Ovary (tissue), 9 donors: Measurements from ENCODE around the gene ETV5. TPM values are rescaled to one million over a fixed set of nuclear protein-coding genes. Genes with fewer than 3 reads are reported as not detected.

Experiments
- DNase-seq, 5 donors: peaks; one replicate each; pipeline ENCODE4 v3.0.0-alpha.2; 2019 to 2020
- H3K27ac ChIP-seq, 2 donors: fragments of 200-600 bp; one replicate each; pipeline versions ENCODE4 v1.5.1 to v1.8.0; 2019 to 2022
- H3K27me3 ChIP-seq: fragments of 200-600 bp; one replicate; pipeline ENCODE4 v1.8.0; 2022
- H3K36me3 ChIP-seq: fragments of 200-600 bp; sonication (generic); one replicate; pipeline ENCODE4 v1.5.1; 2019
- H3K4me1 ChIP-seq: one replicate; pipeline ENCODE4 v1.8.1; 2013; ENCODE audit warnings: mild to moderate bottlenecking, moderate library complexity; ENCODE audit not compliant: insufficient read depth
- H3K4me3 ChIP-seq: fragments of 200-600 bp; sonication (generic); one replicate; pipeline ENCODE4 v1.5.1; 2017
- H3K9me3 ChIP-seq, 2 donors: fragments of 200-600 bp in 1 of 2; sonication (generic) in 1 of 2; one replicate each; pipeline versions ENCODE4 v1.5.1 to v1.8.1; 2013 to 2019; ENCODE audit warnings: mild to moderate bottlenecking in 1 of 2, moderate library complexity in 1 of 2
- CTCF ChIP-seq, 3 donors: fragments of 450-650 bp in 2 of 3; fragments of 200-600 bp in 1 of 3; IDR thresholded peaks; one replicate each; pipeline versions ENCODE4 v1.5.1 to v1.8.0; 2016 to 2022; ENCODE audit warnings: antibody characterized with exemption in 3 of 3, mild to moderate bottlenecking in 1 of 3
- EP300 ChIP-seq: sonication (generic); formaldehyde crosslinking; IDR thresholded peaks from one replicate; pipeline ENCODE4 v1.6.1; 2017; ENCODE audit warnings: antibody characterized with exemption
- POLR2A ChIP-seq: fragments of 450-650 bp; IDR thresholded peaks from one replicate; pipeline ENCODE4 v1.6.1; 2017; ENCODE audit warnings: antibody characterized with exemption, mild to moderate bottlenecking, moderate library complexity
- WGBS, 3 donors: extraction: QIAGEN DNeasy Blood & Tissue Kit in 1 of 3; methylation state at CpG; one replicate each; pipeline versions ENCODE4 v1.1.5 to v1.1.7; 2013 to 2017; 5-methylcytosine and 5-hydroxymethylcytosine counted together
- intact Hi-C, 4 donors: fragments of 100-400 bp; cut with DNase I; formaldehyde crosslinking; loops; one replicate each; pipeline versions ENCODE4 v1.11.0 to v1.15.1; 2022 to 2023
- polyA plus RNA-seq, 2 donors: library from polyadenylated mRNA; stranded (reverse); fragments of 200-250 nt in 1 of 2; fragments of 350-450 nt in 1 of 2; fragmentation: Illumina TruSeq in 1 of 2; extraction: RNeasy Lipid Tissue Mini Kit (QIAGEN cat#74804) in 1 of 2; gene quantifications; one replicate each; pipeline ENCODE4 v1.2.3, GENCODE V29; 2013 to 2014
- total RNA-seq, 7 donors: library from RNA; depleted of rRNA in 2 of 7; stranded (reverse); fragments of >200 nt in 2 of 7; fragmentation: NEBNext Ultra II Directional in 3 of 7; extraction: Animal tissue kit (Norgen Biotek cat#: 25700) in 3 of 7; gene quantifications; one replicate each; pipeline versions ENCODE4 v1.1.0 to v1.2.4, GENCODE V29; 2016 to 2023
- donor health status: DM: no; HTN: no; CAD: no; lungs with moderate emphysema.
- donor health status: DM: no; HTN: no; CAD: no.
- donor health status: Bipolar disorder and iron deficiency.
- donor health status: DM: yes; HTN: yes; CAD: no.
- donor health status: DM: no; HTN: no; CAD: no.
- donor health status: DM: yes; HTN: yes; CAD: no.

Gene ETV5
- total and polyA plus RNA-seq, 9 donors, result 1.8 to 20.4 (median 6.6) TPM

DNA sequence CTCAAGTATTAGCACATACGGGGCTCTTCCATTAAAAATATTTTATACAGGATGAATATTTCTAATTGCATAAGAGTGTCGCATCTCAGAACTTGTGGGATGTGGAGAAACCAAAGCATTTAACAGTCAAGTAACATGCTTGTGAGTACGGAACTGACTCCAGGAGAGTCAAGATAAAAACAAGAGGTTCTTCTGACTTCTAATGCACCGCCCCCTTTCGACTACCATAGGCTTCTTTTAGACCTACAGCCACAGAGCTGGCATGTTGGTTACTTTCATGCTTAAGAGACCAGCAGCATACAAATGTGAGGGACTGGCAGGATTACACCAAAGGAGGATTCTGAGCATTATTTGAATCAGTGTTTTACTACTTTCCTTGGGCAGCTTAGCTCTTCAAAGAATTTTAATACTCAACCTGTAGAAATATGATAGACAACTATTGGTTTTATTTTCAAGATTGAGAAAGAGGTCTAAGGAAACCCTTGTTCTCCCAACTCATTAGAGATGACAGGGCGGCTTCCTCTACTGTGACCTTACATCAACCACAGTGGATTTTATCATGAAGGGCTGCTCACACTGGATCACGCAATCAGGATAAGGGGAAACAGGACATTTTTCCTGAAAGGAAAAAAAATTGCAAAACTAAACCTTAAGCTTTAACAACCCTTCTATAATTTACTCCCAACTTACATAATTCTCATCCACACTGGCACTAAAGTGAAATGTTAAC is 14.0 kb downstream of the ETV5 start:
- TF ChIP-seq POLR2A, result no peak
- no peak for TF ChIP-seq EP300
- no peak for TF ChIP-seq CTCF (IDR thresholded peaks at IDR 0.05)
- H3K27ac ChIP-seq, result no peak overlapping the region
- 82 to 94% (median 93%) methylated on average over 7 of the region's 7 CpGs for WGBS, 3 donors

GRCh38 chr3:186094271-186094670 is 14.6 kb downstream of the ETV5 start:
- 83 to 92% (median 88%) methylated on average over 5 of the region's 5 CpGs for WGBS, 3 donors
- Histone ChIP-seq H3K27me3 (no peaks in the 10 kb centered on the region), H3K9me3 (no peaks in the 10 kb centered on the region), H3K4me1 (no peaks in the 10 kb centered on the region), H3K4me3 (no peak overlapping the region), H3K36me3 (no peaks in the 10 kb centered on the region), H3K27ac (no peak overlapping the region)
- no peak for DNase-seq
- intact Hi-C loops, result no loop called here
- TF ChIP-seq POLR2A (no peak), EP300 (no peak), CTCF (IDR thresholded peaks at IDR 0.05) (no peak)

More for the DNA sequence above, 14.0 kb downstream of the ETV5 start:
- Histone ChIP-seq H3K4me3 (no peak overlapping the region), H3K36me3 (no peaks in the 10 kb centered on the region), H3K27me3 (no peaks in the 10 kb centered on the region), H3K4me1 (no peaks in the 10 kb centered on the region), H3K9me3 (no peaks in the 10 kb centered on the region)
- intact Hi-C loops, result loop anchor here in 1 of 4 donors (5.0 kb wide), 1 partner anchor 127 kb away; no protein-coding TSS in a partner anchor
- no peak for DNase-seq

DNA sequence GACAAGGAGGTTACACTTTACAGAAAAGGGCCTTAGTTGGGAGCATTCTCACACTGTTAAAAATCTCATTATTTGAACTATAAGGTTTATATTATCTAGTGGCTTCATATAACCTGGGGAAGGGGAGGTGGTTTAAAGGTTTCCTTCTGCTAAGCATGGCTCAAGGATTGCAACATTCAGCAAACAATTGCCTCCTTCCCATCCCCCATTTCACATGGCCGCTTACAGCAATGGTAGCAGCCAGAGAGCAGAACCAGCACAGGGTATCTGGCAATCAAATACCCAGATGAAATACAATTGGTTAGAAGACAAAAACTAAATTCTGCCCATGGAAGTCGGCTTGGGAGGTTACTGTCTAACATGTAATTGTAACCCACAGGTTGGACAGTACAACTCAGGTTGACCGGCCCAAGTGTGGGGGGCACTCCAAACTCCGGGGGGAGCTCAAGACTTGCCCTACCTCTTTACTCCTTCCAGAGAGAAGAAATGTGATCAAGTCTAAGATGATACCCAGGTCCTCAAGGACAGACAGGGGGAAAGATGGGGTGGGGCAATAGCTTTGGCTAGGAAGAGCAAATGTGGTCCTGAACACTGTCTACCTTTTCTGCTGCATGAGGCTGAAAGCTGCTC is 15.5 kb downstream of the ETV5 start:
- no peak for DNase-seq
- Histone ChIP-seq H3K9me3 (no peaks in the 10 kb centered on the region), H3K4me3 (no peak overlapping the region), H3K27me3 (no peaks in the 10 kb centered on the region), H3K27ac (no peak overlapping the region), H3K36me3 (no peaks in the 10 kb centered on the region), H3K4me1 (no peaks in the 10 kb centered on the region)
- intact Hi-C loops, result no loop called here
- WGBS, 3 donors, result 90 to 99% (median 96%) methylated on average over 4 of the region's 4 CpGs
- TF ChIP-seq POLR2A (no peak), EP300 (no peak), CTCF (IDR thresholded peaks at IDR 0.05) (no peak)

DNA sequence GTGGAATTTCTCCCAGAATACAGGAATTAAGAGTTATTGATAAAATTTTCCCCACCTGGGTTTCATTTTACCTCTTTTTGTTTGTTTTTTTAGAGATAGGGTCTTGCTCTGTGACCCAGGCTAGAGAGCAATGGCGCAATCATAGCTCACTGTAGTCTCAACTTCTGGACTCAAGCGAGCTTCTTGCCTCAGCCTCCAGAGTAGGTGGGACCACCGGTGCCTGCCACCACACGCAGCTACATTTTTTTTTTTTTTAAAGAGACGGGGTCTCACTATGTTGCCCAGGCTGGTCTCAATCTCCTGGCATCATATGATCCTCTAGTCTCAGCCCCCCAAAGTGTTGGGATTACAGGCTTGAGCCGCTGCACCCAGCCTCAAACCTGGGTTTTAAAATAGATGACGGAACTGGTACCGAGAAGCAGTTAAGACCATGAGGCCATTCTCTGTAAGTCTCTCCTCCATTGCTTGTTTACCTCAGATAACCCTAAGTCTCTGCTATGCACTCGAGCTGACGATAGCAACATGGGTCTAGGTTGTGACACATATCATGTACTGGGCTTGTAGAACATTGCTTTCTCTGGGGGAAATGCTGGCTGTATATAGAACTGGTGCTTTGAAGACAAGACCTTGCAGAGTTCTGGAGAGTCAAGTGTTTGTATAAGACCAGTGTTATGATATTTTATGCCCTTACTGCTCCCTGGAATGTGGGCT is 16.4 kb downstream of the ETV5 start:
- H3K27me3 ChIP-seq, result no peaks in the 10 kb centered on the region
- WGBS, 3 donors, result 87 to 90% (median 90%) methylated on average over 10 of the region's 10 CpGs
- DNase-seq, result no peak
- intact Hi-C loops, result no loop called here
- no peaks in the 10 kb centered on the region for H3K36me3 ChIP-seq
- no peaks in the 10 kb centered on the region for H3K4me1 ChIP-seq
- H3K4me3 ChIP-seq, result no peak overlapping the region
- no peak overlapping the region for H3K27ac ChIP-seq
- TF ChIP-seq CTCF (IDR thresholded peaks at IDR 0.05), result no peak
- TF ChIP-seq POLR2A, result no peak
- TF ChIP-seq EP300, result no peak
- no peaks in the 10 kb centered on the region for H3K9me3 ChIP-seq
